Suppressor macrophage treated with lipopolysaccharide for 1 hour (primary cell): Measurements from ENCODE around the gene ENPP3.

Experiments
- DNase-seq, 3 donors: peaks; one replicate each; pipeline ENCODE4 v3.0.0-alpha.2; 2020 to 2022

The ENPP3 gene

DNA sequence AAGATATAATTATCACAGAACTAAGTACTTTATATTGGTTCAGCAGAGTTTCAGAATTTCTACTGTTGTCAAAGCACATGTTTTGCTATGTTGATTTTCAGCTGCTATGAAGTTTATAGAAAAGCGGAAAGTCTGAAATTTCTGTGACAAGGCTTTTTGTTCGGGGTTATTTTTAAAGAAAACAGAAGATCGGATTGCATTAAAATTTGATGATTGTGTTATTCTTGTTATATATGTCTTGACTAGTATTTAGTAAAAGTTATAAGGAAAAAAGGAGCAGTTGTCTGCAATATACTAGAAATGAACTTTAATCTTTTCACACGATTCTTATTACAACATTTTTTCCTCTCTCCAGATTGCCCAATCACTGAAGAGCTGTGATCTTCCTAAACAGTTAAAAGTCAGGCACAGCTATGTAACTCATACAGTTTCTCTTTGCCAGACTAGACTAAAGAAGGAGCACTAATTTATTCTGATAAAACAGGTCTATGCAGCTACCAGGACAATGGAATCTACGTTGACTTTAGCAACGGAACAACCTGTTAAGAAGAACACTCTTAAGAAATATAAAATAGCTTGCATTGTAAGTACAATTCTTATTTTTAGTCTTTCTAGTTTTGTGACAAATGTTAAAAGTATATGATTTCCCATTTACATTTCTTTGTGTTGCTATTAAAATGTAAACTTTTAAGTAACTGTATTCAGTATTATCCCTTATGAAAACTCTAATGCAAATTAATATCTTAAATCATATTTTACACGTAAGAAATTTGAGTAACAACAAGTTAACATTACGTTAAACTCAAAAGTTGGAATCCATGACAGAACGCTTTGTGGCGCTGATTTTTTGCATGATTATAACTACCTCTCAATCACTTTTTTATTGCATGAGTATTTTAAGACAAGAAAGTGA is at the start of gene ENPP3:
Gene ENPP3, plus strand, starts transcription at position 423 of the 913 bp plus-strand sequence. Its CDS starts 83 bp downstream, at position 506.
- no peak for DNase-seq

GRCh38 chr6:131587909-131588308 is 49.2 kb upstream of the ENPP3 start:
- DNase-seq = no peak

DNA sequence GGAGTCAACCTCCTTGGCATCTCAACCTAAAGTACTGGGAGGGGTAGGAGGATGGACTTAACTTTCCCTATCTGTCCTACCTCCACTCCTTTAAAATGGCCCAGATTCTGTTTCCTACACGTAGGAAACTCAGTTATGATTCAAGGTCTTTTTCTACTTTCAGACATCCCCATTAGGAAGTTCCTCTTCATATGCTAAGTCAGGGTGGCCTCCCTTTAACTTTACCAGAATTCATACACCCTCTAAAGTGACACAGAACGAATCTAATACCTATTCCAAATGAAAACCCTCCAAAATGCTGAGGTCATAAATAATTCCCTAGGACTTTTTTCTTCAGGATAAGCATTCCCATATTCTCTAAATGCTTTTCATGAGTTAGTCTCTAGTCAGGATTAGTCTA is 48.5 kb upstream of the ENPP3 start:
- no peak for DNase-seq

- DNase-seq = no peak
Measured at GRCh38 chr6:131592935-131593334, 44.2 kb upstream of the ENPP3 start.

- no peak for DNase-seq
Measured at GRCh38 chr6:131594074-131594473, 43.0 kb upstream of the ENPP3 start.

DNA sequence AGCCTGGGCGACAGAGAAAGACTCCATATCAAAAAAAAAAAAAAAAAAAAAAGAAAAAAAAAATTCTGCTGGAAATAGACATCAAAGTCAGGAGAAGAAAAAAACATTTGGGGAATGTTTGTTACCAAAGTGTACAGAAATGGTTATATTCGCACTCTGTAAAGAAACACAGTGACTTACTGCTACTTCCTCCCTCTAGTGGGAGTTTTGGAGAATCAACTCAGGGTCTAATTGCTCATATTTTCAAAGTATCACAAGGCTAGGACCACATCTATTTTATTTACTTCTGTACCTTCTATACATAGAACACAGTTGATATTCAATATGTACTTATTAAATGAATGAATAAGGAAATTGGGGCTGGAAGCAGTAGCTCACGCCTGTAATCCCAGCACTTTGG is 39.7 kb upstream of the ENPP3 start:
- DNase-seq = peak in 2 of 3 donors; percentile 1 to 11

GRCh38 chr6:131600716-131601115 is 36.4 kb upstream of the ENPP3 start:
- no peak for DNase-seq

- DNase-seq = no peak
Measured at GRCh38 chr6:131602781-131603312, 34.3 kb upstream of the ENPP3 start.

- no peak for DNase-seq
Measured at GRCh38 chr6:131613296-131613925, 23.7 kb upstream of the ENPP3 start.

- no peak for DNase-seq
Measured at GRCh38 chr6:131615275-131615674, 21.8 kb upstream of the ENPP3 start.

GRCh38 chr6:131627724-131628682 is 9.1 kb upstream of the ENPP3 start, which contains the start of gene MED23:
Gene MED23 (minus strand): TSS chr6:131628242. CDS start chr6:131628049, 193 bp downstream.
- DNase-seq = peak; percentile 94 to 98 (median 97)

- DNase-seq = no peak
Measured at GRCh38 chr6:131628726-131629125, 8.4 kb upstream of the ENPP3 start.

DNA sequence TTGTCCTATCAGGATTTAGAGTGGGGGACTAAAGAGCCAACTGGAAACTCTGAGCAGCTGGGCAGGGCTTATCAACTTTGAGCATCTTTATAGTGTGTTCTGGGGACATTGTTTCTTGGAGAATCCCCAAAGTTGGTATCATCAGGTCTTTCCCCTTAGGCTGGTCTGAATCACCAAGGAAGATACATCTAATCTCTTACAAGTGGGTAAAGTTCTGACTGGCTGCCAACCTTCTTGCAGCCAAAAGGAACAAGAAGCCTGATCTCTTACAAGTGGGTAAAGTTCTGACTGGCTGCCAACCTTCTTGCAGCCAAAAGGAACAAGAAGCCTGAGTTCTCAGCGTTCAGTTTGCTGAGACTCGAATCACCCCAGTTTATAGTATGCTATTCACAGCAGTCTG is 7.5 kb upstream of the ENPP3 start:
- no peak for DNase-seq

DNA sequence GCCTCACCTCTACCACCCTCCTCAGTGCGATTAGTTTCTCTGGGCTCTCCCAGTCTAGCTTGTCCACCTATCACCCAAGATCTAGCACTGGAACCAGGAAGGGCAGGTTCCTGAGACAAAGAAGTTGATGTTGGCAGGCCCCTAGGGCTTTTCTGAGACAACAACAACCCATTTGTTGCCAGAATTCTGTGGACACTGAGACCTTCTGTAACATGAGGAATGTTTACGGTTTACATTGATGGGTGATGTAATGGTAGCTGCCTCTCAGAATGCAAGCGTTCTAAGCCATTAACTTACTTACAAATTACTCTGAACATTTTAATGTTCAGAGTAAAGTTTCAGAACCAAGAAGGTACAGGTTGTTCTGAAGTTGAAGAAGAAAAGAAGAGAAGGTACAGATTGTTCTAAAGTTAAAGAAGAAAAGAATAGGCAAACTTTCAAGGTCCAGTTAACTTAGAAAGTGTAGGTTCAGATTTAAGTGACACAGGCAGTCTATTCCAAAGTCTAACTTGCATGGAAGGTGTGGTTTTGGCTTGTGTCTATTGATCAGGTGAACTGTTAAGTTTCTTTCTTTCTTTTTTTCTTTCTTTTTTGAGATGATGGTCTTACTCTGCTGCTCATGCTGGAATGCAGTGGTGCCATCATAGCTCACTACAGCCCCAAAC is 5.3 kb upstream of the ENPP3 start:
- DNase-seq = no peak

DNA sequence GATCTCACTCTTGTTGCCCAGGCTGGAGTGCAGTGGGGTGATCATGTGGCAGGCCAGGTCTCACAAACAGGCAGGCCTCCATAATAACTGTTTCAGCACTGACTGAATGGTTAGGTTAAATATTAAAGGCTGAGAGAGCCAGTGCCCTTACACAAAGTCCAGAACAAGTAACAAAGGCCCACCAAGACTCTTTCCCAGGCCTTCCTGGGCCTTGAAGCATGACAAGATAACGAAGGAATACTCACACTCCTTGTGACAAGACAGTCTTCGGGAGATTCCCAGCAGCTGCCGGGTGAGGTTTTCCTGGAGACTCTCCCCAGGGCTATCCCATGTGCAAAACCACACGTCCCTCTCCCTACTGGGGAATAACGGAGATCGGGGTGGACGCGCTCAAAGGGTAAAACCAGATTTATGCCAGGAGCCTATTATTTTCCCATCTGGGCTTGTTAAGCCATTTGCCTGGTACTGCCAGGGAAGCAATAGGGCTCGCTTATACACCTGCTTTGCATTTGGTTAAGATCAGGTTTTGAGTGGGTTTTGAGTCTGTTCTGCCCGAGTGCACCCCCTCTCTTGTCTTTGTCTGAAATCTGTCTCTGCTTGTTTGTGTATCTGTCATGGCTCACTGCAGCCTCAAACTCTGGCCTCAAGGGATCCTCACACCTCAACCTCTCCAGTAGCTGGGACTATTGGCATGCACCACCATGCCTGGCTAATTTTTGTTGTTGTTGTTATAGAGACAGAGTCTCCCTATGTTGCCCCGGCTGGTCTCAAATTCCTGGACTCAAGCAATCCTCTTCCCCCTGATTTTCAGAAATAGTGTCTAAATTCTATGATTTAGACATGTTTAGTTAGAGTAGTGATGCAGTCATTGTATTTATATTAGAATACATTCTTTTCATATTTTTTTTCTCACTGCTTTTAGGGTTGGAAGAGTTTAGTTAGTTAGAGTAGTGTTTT is 1.4 kb upstream of the ENPP3 start:
- no peak for DNase-seq

DNA sequence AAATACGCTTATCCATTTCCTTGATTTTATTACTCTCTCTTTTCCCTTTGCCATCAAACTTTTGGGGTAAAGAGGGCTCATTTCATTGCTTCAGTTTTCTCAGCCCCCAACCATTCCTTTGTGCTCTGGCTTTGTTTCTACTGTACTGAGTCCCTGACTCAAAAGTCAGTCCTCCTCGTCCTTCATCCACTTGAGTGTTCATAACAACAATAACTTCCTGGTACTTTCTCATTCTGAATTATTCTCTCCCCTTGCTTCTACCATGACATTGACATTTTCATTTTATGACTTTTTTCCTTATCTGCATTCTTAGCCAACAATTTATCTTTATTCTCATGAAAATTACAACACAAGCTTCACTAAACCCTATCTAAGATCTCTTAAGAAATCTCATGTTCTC is 911 bp downstream of the ENPP3 start:
- no peak for DNase-seq

- no peak for DNase-seq
Measured at GRCh38 chr6:131640100-131640499, 3.0 kb downstream of the ENPP3 start.

- no peak for DNase-seq
Measured at GRCh38 chr6:131640576-131640975, 3.5 kb downstream of the ENPP3 start.

GRCh38 chr6:131641554-131641953 is 4.5 kb downstream of the ENPP3 start:
- DNase-seq = no peak

GRCh38 chr6:131642565-131642964 is 5.5 kb downstream of the ENPP3 start:
- DNase-seq = no peak
